HG03175 (cell line): ENCODE measurements around the gene SCGN.

ENCODE experiments used
- ATAC-seq: cut with Tn5 transposase; IDR thresholded peaks from one replicate; pipeline ENCODE4 v1.9.1; 2021; ENCODE audit warnings: mild to moderate bottlenecking, moderate library complexity; ENCODE audit not compliant: unreplicated experiment

The SCGN gene

GRCh38 chr6:25685251-25685650 lies 33.2 kb downstream of the SCGN start:
- ATAC-seq = no peak

GRCh38 chr6:25685896-25686295 lies 33.9 kb downstream of the SCGN start:
- ATAC-seq = no peak

- ATAC-seq = no peak
Measured at GRCh38 chr6:25686856-25687255, 34.8 kb downstream of the SCGN start.

GRCh38 chr6:25689966-25690365 lies 38.0 kb downstream of the SCGN start:
- ATAC-seq = no peak

- ATAC-seq = no peak
Measured at GRCh38 chr6:25691894-25692293, 39.9 kb downstream of the SCGN start.

GRCh38 chr6:25692472-25692871 lies 40.5 kb downstream of the SCGN start:
- ATAC-seq = no peak

GRCh38 chr6:25694366-25694765 lies 42.4 kb downstream of the SCGN start:
- ATAC-seq = no peak

GRCh38 chr6:25695671-25696070 lies 43.7 kb downstream of the SCGN start:
- no peak for ATAC-seq

- no peak for ATAC-seq
Measured at GRCh38 chr6:25697537-25698340, 45.7 kb downstream of the SCGN start.

- ATAC-seq = no peak
Measured at GRCh38 chr6:25698631-25699030, 46.6 kb downstream of the SCGN start.

GRCh38 chr6:25699649-25700048 lies 47.6 kb downstream of the SCGN start:
- ATAC-seq = no peak

GRCh38 chr6:25700761-25701160 lies 48.7 kb downstream of the SCGN start:
- no peak for ATAC-seq

- ATAC-seq = no peak
Measured at GRCh38 chr6:25701807-25702206, 49.8 kb downstream of the SCGN start.

- no peak for ATAC-seq
Measured at GRCh38 chr6:25703005-25703404, 51.0 kb downstream of the SCGN start.

GRCh38 chr6:25704001-25704400 lies 52.0 kb downstream of the SCGN start:
- ATAC-seq = no peak

GRCh38 chr6:25706314-25707014 lies 54.4 kb downstream of the SCGN start:
- ATAC-seq = no peak

- ATAC-seq = no peak
Measured at GRCh38 chr6:25709761-25710160, 57.7 kb downstream of the SCGN start.

- ATAC-seq = no peak
Measured at GRCh38 chr6:25710287-25710686, 58.3 kb downstream of the SCGN start.

GRCh38 chr6:25713824-25714223 lies 61.8 kb downstream of the SCGN start:
- no peak for ATAC-seq

GRCh38 chr6:25714765-25715164 lies 62.8 kb downstream of the SCGN start:
- ATAC-seq = no peak

- ATAC-seq = no peak
Measured at GRCh38 chr6:25715794-25716193, 63.8 kb downstream of the SCGN start.
